Ovary (tissue), 3 donors: ENCODE measurements around the gene WBP2.
"Not testable (repeated sequence)": the region's sequence is repeated elsewhere in the genome, so short reads cannot be mapped to it uniquely, and the experiment has no call there.

Experiments
- EP300 ChIP-seq: sonication (generic); formaldehyde crosslinking; IDR thresholded peaks from one replicate; pipeline ENCODE4 v1.6.1; 2017; ENCODE audit warnings: antibody characterized with exemption
- POLR2A ChIP-seq: fragments of 450-650 bp; IDR thresholded peaks from one replicate; pipeline ENCODE4 v1.6.1; 2017; ENCODE audit warnings: antibody characterized with exemption, mild to moderate bottlenecking, moderate library complexity
- TF ChIP-seq, protein P1 (sequence below), 3 donors: fragments of 450-650 bp in 2 of 3; fragments of 200-600 bp in 1 of 3; IDR thresholded peaks; one replicate each; pipeline versions ENCODE4 v1.5.1 to v1.8.0; 2016 to 2022; ENCODE audit warnings: antibody characterized with exemption in 3 of 3, mild to moderate bottlenecking in 1 of 3
- donor health status: DM: no; HTN: no; CAD: no.

DNA sequence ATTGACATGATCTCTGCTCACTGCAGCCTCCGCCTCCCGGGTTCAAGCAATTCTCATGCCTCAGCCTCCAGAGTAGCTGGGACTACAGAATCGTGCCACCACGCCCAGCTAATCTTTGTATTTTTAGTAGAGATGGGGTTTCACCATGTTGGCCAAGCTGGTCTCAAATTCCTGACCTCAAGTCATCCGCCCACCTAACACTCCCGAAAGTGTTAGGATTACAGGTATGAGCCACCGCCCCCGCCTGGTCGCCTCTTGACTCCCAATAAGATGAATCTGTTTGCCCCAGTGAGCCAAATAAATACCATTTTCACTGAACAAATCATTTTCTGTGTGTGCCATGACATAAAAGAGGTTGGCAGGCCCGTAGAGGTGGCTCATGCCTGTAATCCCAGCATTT is 4.2 kb upstream of the WBP2 start:
- not testable (repeated sequence) for TF ChIP-seq POLR2A, EP300
- TF ChIP-seq, protein P1, sequence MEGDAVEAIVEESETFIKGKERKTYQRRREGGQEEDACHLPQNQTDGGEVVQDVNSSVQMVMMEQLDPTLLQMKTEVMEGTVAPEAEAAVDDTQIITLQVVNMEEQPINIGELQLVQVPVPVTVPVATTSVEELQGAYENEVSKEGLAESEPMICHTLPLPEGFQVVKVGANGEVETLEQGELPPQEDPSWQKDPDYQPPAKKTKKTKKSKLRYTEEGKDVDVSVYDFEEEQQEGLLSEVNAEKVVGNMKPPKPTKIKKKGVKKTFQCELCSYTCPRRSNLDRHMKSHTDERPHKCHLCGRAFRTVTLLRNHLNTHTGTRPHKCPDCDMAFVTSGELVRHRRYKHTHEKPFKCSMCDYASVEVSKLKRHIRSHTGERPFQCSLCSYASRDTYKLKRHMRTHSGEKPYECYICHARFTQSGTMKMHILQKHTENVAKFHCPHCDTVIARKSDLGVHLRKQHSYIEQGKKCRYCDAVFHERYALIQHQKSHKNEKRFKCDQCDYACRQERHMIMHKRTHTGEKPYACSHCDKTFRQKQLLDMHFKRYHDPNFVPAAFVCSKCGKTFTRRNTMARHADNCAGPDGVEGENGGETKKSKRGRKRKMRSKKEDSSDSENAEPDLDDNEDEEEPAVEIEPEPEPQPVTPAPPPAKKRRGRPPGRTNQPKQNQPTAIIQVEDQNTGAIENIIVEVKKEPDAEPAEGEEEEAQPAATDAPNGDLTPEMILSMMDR (IDR thresholded peaks at IDR 0.05), result not testable (repeated sequence)
